Stomach (tissue), 4 donors: Measurements from ENCODE around the gene ZNF423.

ENCODE experiments used
- CTCF ChIP-seq, 7 experiments: fragments of 450-650 bp in 4 of 7; fragments of 200-600 bp in 3 of 7; sonication (generic) in 3 of 7; IDR thresholded peaks; one replicate each; pipeline ENCODE4 v1.5.1; 2016 to 2019; ENCODE audit warnings: antibody characterized with exemption in 7 of 7, control low read depth in 2 of 7, mild to moderate bottlenecking in 1 of 7
- EP300 ChIP-seq: sonication (generic); formaldehyde crosslinking; IDR thresholded peaks from one replicate; pipeline ENCODE4 v1.6.1; 2017; ENCODE audit warnings: antibody characterized with exemption
- POLR2A ChIP-seq, 4 donors: fragments of 450-650 bp; IDR thresholded peaks; one replicate each; pipeline ENCODE4 v1.6.1; 2016; ENCODE audit warnings: antibody characterized with exemption in 4 of 4, control low read depth in 2 of 4, mild to moderate bottlenecking in 1 of 4, moderate library complexity in 1 of 4

GRCh38 chr16:49460786-49461470 is 395.0 kb downstream of the ZNF423 start:
- TF ChIP-seq EP300 (no peak), POLR2A (IDR thresholded peaks at IDR 0.05) (no peak), CTCF (IDR thresholded peaks at IDR 0.05) (no peak)
